Natural killer cell (primary cell): ENCODE measurements around the gene PDZD7. TPM values are rescaled to one million over a fixed set of nuclear protein-coding genes. Genes with fewer than 3 reads are reported as not detected.

ENCODE experiments used
- ATAC-seq, 3 donors: fragments of 150-1000 bp in 2 of 3; fragments of 200-7000 bp in 1 of 3; cut with Tn5 transposase; 1 replicate in 1 of 3; 2 replicates in 2 of 3; pipeline ENCODE4 v1.10.0; 2021; ENCODE audit warnings: mild to moderate bottlenecking in 2 of 3, moderate library complexity in 2 of 3
- DNase-seq, 2 donors: peaks; one replicate each; pipeline versions ENCODE4 v3.0.0 to v3.0.0-alpha.2; 2013 to 2021; ENCODE audit warnings: mixed read lengths in 1 of 2
- H3K27ac ChIP-seq: one replicate; pipeline ENCODE4 v1.5.1; 2013; ENCODE audit warnings: mild to moderate bottlenecking, low read length
- H3K27me3 ChIP-seq: one replicate; pipeline ENCODE4 v1.6.1; 2013; ENCODE audit warnings: low read length; ENCODE audit not compliant: control insufficient read depth, insufficient read depth
- H3K36me3 ChIP-seq: one replicate; pipeline ENCODE4 v1.6.1; 2013; ENCODE audit warnings: low read length; ENCODE audit not compliant: control insufficient read depth, insufficient read depth
- H3K4me1 ChIP-seq: one replicate; pipeline ENCODE4 v1.6.1; 2013; ENCODE audit warnings: low read length; ENCODE audit not compliant: control insufficient read depth, insufficient read depth
- H3K4me3 ChIP-seq: one replicate; pipeline ENCODE4 v1.5.1; 2013; ENCODE audit warnings: low read length
- H3K9me3 ChIP-seq: one replicate; pipeline ENCODE4 v1.6.1; 2013; ENCODE audit warnings: low read length; ENCODE audit not compliant: control insufficient read depth, insufficient read depth
- H3K27ac Mint-ChIP-seq, 2 donors: one replicate each; pipeline ENCODE4 v1.8.0; 2022; ENCODE audit warnings: mild to moderate bottlenecking in 2 of 2, mixed read lengths in 2 of 2, moderate library complexity in 1 of 2
- H3K27me3 Mint-ChIP-seq, 2 donors: one replicate each; pipeline ENCODE4 v1.8.0; 2022; ENCODE audit warnings: low read depth in 2 of 2, mixed read lengths in 2 of 2
- H3K36me3 Mint-ChIP-seq: one replicate; pipeline ENCODE4 v1.8.0; 2022; ENCODE audit warnings: mixed read lengths
- H3K4me1 Mint-ChIP-seq, 2 donors: one replicate each; pipeline ENCODE4 v1.8.0; 2022; ENCODE audit warnings: mixed read lengths in 2 of 2
- H3K4me3 Mint-ChIP-seq: one replicate; pipeline ENCODE4 v1.8.0; 2022; ENCODE audit warnings: mild to moderate bottlenecking, moderate library complexity, mixed read lengths
- H3K9me3 Mint-ChIP-seq, 2 donors: one replicate each; pipeline ENCODE4 v1.8.0; 2022; ENCODE audit warnings: mixed read lengths in 2 of 2
- CTCF ChIP-seq: fragments of 200-600 bp; IDR thresholded peaks from one replicate; pipeline ENCODE4 v1.8.0; 2022; ENCODE audit warnings: antibody characterized with exemption
- WGBS: methylation state at CpG from one replicate; pipeline ENCODE4 v1.1.7; 2013; ENCODE audit warnings: missing lambda C conversion rate; ENCODE audit not compliant: insufficient coverage; 5-methylcytosine and 5-hydroxymethylcytosine counted together
- intact Hi-C: fragments of 100-400 bp; cut with micrococcal nuclease; formaldehyde crosslinking; loops from one replicate; pipeline ENCODE4 v1.14.2; 2022
- total RNA-seq, 4 donors: library from RNA; stranded (reverse); fragments of 120-200 nt in 1 of 4; gene quantifications; one replicate each; pipeline versions ENCODE4 v1.2.3 to v1.2.4, GENCODE V29; 2013 to 2022

Gene PDZD7
- total RNA-seq, 3 donors from 2014 or later (not counting 1 experiment from before 2014, with no cell fraction given): 0.35 to 1.2 (median 0.52) TPM

GRCh38 chr10:100972904-100973535, 57.9 kb downstream of the PDZD7 start:
- WGBS: 92% methylated on average over 6 of the region's 6 CpGs
- no peak overlapping the region for H3K27ac Mint-ChIP-seq
- no peak overlapping the region for H3K4me3 Mint-ChIP-seq

DNA sequence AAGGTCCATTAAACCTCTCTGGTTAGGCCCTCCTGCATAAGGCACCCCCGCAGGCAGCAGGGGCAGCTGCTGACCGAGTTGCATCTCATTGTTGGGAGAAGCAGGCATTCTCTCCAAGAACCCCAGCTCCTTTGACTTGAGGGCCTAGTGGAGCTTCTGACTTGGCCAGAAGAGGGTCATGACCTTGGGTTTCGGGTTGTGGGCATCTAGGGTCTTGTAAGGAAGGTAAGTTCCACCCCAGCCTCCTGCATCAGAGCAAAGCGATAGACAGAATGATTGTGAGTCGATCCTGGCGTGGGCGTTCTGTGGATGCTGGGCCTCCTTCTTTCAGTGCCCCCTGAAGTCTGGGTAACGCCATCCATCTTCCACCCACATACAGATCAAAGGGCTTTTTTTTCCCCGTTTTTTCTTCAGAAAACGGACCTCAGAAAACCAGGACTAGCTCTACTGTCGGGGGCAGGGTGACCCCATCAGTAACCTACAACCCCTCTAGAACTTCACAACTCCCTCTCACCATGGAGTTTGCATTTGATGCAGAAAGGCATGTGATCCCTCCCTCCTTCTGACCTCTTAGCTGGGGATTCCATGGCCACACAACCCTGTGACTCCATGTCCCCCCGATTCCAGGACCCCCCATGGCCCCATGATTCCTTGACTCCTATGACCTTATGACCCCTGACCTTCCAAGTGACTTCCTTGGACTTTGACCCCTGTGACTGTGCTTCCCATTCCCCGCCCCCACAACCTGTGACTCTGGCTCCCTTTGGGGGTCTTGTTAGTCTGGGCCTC, 58.6 kb downstream of the PDZD7 start:
- Histone ChIP-seq H3K4me1 (peaks cover 14% of the 10 kb centered on the region), H3K27me3 (no peaks in the 10 kb centered on the region), H3K9me3 (no peaks in the 10 kb centered on the region), H3K27ac (no peak overlapping the region), H3K4me3 (no peak overlapping the region), H3K36me3 (no peaks in the 10 kb centered on the region)
- no peaks in the 10 kb centered on the region for H3K27me3 Mint-ChIP-seq
- H3K27ac Mint-ChIP-seq: no peak overlapping the region
- no peak for ATAC-seq
- TF ChIP-seq CTCF: no peak
- H3K9me3 Mint-ChIP-seq: no peaks in the 10 kb centered on the region
- DNase-seq: no peak
- peaks cover 9 to 27% of the 10 kb centered on the region in 2 donors for H3K4me1 Mint-ChIP-seq
- 89% methylated on average over 13 of the region's 13 CpGs for WGBS
- no peak overlapping the region for H3K4me3 Mint-ChIP-seq
- intact Hi-C loops: no loop called here
- H3K36me3 Mint-ChIP-seq: no peaks in the 10 kb centered on the region

More at GRCh38 chr10:100972904-100973535, 57.9 kb downstream of the PDZD7 start:
- Histone ChIP-seq H3K4me1 (peaks cover 14% of the 10 kb centered on the region), H3K4me3 (no peak overlapping the region), H3K36me3 (no peaks in the 10 kb centered on the region), H3K27ac (no peak overlapping the region), H3K27me3 (no peaks in the 10 kb centered on the region), H3K9me3 (no peaks in the 10 kb centered on the region)
- DNase-seq: no peak
- intact Hi-C loops: no loop called here
- no peak for TF ChIP-seq CTCF
- Mint-ChIP-seq H3K4me1 (peaks cover 9 to 27% of the 10 kb centered on the region in 2 donors), H3K27me3 (no peaks in the 10 kb centered on the region), H3K36me3 (no peaks in the 10 kb centered on the region), H3K9me3 (no peaks in the 10 kb centered on the region)
- ATAC-seq: no peak

DNA sequence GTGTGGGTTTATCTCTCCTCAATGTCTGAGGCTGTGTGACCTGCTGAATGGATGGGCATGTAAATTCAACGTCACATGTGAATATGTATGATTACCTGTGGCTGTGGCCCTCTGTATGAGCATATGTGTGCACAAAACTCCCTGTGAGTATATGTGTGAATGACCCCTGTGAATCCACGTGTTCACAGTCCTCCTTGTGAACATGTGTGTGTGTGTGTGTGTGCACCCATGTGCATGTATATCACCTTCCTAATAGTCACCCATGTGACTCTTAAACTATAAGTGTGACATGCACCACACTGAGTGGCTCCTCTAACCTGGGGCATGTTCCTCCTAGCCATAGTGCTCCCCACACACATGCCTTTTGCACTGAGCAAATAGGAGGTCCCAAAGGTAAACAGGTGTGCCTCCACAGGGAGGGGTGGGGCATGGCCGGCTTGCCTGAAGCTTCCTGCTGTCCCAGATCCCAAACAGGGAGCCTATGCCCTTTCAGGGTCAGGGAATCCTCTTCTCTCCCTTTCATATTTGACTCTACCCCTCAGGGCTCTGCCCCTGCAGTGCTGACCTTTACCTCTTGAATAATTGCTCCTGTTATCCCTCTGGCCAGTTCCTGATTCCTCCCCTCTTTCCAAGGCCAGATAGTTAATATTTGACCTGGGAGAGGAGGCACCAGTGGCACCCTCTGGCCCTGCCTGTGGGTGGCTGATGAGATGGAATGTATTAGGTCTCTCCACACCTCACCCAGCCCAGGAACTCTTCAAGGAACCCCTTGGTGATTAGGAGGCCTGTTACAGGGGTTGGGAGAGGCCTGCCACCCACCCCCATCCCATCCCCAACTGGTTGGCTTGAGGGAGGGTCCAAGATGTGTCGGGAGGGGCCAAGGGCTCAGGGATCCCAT, 59.8 kb downstream of the PDZD7 start:
- H3K9me3 ChIP-seq: no peaks in the 10 kb centered on the region
- intact Hi-C loops: no loop called here
- Mint-ChIP-seq H3K27me3 (no peaks in the 10 kb centered on the region), H3K4me1 (peaks cover 9 to 27% of the 10 kb centered on the region in 2 donors), H3K36me3 (no peaks in the 10 kb centered on the region), H3K27ac (no peak overlapping the region), H3K9me3 (no peaks in the 10 kb centered on the region), H3K4me3 (peak overlapping the region; percentile 65)
- H3K36me3 ChIP-seq: no peaks in the 10 kb centered on the region
- ATAC-seq: no peak
- H3K4me3 ChIP-seq: no peak overlapping the region
- DNase-seq: no peak
- 80% methylated on average over 4 of the region's 4 CpGs for WGBS
- no peaks in the 10 kb centered on the region for H3K27me3 ChIP-seq
- peaks cover 14% of the 10 kb centered on the region for H3K4me1 ChIP-seq
- no peak overlapping the region for H3K27ac ChIP-seq
- no peak for TF ChIP-seq CTCF
